Astrocyte of the hippocampus (primary cell): Measurements from ENCODE around the gene SMAD1.

Experiments
- DNase-seq: peaks from one replicate; pipeline ENCODE4 v3.0.0; 2011; ENCODE audit warnings: low read depth, low spot score

SMAD1 gene

DNA sequence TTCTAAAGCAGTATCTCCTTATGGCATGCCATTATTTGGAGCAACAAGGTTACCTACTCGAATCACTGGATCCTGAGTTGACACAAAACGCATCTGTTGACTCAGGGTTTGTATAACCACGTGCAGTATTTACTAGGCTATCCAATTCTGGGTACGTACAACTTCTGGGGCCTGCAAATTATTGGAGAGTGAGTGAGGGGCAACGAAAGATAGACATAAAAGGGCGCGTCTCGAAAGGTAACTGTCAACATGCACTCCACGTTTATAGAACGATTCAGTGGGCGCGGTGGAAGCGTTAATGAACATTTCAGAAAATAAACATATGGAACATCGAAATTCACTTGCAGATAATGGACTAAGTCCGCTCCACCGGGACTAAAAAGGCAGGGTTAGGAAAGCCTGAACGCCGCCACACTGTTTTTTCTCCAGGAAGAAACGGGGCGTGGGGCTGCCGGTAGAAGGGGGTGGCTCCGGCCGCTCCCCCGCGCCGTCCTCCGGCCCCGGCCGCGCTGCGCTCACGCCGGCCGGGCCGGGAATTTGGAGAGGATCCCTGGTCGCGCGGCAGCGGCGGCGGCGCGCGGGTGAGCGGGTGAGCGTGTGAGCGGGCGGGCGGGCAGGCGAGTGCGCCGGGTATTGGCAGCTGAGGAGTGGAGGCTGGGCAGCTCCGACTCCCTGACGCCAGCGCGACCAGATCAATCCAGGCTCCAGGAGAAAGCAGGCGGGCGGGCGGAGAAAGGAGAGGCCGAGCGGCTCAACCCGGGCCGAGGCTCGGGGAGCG, at the start of gene SMAD1:
TSS of gene SMAD1 (plus strand) at position 690 of the 778 bp plus-strand sequence. CDS start 32,761 bp downstream, outside the sequence.
- peak; percentile 95 for DNase-seq

DNA sequence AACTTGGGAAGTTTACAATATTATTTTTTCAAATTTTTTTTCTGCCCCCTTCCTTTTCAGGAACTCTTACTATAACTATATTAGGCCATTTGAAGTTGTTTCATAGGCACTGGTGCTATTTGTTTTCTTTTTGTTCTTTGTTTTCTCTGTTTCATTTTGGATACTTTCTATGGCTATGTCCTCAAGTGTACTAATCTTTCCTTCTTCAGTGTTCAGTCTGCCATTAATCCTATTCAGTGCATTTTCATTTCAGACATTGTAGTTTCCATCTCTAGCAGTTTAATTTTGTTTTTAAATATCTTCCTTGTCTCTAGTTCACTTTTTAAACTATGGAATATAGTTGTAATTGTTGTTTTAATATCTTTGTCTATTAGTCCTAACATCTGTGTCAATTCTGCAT, 48.0 kb upstream of the SMAD1 start:
- DNase-seq = no peak

DNA sequence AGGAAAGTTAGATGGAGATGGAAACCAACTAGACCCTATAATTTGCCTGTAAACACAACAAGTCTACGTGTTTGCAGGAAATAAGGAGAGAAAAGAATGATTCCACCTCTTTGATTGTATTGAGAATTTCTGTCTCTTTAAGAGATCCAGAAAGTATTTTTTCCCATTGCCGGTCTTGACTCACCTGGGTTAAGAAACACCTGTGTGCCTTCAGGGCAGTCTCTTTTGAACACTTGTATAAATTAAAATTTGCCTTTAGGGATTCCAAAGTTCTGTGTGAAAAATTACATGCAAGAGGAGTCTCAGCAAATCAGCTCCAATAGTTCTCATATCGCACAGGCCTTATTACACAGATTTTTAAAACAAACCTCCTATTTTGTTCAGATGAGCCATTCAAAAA, 46.0 kb upstream of the SMAD1 start:
- DNase-seq = no peak

DNA sequence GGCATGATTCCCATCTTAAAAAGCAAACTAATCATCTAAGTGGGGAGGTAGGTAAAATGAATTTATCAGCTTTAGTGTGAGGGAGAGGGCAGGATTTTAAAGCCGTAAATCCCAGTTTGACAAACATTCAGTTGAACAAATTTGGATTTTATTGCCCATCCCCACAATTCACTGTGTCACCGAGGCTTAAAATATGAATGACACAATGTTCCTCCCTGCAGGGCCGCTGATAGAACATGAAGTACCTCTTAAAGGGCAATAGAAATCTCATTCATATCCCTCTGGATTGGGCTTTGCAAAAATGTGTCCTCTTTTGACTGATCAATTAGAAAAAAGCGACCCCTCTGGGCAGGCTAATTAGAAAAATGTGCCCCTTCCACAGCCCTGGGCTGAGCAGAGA, 45.5 kb upstream of the SMAD1 start:
- DNase-seq = no peak

DNA sequence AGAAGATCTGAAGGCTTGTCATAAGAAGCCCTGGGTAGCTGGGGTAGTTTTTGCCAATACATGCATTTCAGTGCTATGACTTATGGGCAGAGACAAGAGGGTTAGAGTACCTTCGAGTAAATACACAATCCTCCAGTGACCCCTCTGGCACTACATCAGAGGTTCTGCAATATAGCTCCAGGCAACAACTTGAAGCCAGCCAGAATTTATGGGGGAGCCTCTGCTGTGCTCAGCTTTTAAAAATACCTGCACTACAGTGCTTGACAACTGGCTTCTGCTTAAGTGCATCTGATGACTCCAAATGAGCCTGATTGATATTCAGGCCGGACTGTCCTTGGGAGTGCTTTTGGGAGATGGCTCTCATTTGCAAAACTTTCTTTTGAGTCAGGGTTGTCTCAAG, 44.9 kb upstream of the SMAD1 start:
- no peak for DNase-seq

DNA sequence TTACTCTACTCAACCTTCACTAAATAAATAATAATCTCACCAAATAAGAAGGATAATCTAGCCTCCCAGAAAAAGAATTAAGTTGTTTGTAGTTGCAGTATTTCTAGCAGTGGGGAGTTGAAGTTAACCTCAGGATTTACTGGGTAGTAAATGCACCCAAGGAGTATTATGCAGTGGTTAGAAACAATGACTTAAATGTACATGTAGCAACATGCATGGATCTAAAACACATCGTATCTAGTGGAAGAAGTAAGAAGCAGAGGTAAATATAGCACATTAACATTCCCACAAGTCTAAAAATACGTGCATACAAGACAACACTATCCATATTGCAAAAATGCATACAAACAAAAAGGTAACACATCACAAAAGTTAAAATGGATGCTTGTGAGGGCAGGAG, 44.2 kb upstream of the SMAD1 start:
- no peak for DNase-seq

DNA sequence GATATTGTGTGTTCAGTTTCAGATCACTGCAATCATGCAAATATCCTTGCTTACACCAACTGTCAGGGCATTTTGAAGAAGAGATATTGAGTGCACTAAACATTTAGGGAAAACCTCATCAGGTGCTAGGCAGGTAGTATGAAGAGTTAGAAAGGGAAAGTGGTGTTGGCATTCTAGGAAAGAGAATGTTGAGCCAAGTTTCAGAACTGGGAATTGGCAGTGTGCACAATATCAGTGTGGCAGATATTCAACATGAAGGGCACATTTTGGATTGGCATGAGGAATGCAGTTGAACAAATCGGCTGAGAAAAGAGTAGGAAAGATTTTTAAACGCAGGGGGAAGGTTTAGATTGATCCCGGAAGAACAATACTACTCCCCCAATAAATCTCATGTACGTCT, 43.4 kb upstream of the SMAD1 start:
- DNase-seq = no peak

DNA sequence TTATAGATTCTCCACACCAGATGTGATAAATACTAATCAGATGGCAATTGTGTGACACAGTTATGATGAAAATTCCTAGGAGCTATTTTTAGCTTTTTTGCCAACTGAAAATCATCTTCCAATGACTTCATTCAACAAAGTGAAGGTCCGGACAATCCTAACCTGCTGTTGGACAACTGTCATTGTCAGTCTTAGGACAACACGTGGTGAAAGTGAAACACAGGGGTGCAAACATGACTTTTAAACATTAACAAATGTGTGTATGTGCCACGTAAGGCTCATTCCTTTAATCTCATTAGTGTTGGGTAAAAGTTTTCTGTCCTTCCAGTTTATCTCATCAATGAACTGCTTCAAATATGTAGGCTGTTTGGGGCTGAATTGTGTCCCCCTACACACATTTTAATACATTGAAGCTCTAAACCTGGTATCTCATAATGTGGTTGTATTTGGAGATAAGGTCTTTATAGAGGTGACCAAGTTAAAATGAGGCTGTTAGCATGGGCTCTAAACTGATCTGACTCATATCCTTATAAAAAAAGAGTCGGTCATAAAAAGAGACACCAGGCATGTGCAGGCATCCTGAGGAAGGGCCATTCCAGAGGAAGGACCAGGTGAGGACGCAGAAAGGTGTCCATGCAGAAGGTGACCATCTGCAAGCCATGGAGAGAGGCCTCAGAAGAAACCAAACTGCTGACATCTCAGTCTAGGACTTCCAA, 41.2 kb upstream of the SMAD1 start:
- DNase-seq = no peak

DNA sequence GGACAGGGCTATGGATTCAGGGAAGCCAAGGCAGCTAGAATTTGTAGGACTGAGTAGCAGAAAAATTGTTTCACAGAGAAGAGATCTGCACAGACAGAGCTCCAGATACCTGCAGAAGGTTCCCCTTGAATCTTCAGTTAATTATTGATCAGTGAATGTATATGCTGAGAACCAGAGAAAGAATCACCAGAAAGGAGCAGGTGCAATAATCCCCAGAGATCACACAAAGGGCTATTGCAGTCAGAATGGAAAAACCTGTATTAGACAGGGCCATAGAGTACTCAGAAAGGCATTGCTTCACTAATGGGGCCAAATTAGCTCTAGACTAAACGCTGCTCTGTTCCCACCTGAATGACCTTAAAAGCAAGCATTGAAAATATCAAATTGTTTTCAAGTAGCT, 35.5 kb upstream of the SMAD1 start:
- DNase-seq = no peak

DNA sequence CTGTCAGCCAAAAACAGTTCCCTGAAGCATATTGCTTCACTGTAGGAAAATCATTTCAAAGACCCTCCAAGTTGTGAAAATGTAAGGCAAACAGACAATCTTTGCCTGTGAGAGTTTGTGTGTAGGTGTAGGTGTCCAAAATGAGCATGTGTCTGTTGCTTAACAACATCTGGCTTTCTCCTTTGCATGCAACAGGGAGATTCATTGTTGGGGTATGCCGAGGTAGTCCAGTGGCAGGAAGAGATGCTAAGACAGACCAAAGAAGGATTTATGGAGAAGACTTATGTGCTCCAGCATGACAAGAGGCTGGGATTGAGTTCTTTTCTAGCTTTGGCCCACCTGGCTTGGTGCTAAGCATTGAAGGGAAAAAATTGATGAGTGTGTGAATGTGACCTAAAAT, 29.8 kb upstream of the SMAD1 start:
- DNase-seq = no peak

DNA sequence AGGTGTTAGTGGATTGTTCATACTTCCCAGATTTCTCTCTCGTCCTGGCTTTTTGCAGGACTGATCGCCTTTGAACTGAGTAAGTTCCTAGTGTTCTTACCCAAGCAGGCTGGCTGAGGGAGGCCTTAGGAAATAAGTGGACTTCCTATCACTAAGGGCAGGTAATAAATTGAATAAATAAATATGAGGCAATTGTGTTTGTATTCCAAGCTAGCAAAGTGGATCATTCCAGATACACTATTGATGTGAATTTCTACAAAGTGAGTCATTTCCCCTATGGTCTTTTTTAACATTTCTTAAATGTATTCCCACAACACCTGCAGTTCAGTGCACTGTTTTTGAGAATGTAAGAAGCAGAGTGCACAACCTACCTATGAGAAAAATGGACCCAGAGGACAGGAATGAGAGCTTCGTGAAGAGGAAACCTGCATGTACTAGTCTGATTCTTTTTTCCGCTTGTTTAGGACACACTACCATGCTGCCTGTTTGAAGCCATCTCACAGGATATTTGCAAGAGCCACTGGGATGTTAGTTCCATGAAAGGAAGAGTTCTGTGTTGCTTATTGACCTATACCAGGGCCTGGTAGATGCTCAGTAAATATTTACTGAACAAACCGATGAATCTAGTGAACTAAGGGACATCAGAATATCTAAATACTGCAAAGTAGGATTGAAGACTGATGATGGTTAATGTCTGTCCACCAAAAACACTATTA, 29.0 kb upstream of the SMAD1 start:
- DNase-seq = no peak

DNA sequence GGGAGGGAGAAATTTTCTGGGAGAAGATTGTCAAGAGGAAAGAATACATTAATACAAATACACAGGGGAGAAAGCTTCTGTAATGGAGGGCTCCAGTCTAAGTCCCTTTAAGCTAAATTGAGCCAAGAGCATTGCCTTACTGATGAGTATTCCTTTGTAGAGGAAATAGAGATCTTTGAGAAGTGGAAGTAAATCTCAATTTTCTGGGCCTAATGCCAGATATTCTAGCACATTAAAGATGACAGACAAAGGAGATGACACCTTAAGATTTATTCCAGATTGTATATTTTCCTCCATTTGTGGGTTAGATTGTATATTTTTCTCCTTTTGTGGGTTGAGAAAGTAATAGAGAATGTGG, 28.5 kb upstream of the SMAD1 start:
- DNase-seq = no peak

DNA sequence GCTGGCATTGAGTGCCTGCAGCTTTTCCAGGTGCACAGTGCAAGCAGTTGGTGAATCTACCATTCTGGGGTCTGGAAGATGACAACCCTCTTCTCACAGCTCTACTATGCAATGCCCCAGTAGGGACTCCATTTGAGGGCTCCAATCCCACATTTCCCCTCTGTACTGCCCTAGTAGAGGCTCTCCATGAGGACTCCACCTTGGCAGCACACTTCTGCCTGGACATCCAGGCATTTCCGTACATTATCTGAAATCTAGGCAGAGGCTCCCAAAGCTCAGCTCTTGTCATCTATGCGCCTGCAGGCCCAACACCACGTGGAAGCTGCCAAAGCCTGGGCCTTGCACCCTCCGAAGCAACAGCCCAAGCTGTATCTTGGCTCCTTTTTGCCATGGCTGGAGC, 8.4 kb upstream of the SMAD1 start:
- no peak for DNase-seq

DNA sequence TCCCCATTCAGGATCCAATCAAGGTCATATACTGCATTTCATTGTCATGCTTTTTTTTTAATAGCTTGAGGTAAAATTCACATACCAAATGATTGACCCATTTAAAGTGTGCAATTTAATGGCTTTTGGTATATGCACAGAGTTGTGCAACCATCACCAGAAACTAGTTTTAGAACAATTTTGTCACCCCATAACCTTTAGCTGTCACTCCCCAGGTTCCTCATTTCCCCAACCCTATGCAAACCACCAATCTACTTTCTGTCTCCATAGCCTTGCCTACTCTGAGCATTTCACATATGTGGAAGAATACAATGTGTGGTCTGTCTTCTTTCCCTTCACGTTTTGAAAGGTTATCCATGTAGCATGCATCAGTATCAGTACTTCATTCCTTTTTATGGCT, 1.4 kb upstream of the SMAD1 start:
- DNase-seq = no peak

DNA sequence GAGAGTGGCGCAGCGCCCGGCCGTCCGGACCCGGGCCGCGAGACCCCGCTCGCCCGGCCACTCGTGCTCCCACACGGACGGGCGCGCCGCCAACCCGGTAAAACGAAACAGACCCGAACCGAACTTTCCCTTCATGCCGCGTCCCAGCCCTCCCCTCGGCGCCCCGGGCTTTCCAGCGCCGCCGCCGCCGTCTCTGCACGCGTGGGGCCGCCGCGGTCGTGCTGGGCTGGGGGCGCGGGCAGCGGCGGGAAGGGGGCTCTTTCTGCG, 222 bp downstream of the SMAD1 start:
- no peak for DNase-seq

DNA sequence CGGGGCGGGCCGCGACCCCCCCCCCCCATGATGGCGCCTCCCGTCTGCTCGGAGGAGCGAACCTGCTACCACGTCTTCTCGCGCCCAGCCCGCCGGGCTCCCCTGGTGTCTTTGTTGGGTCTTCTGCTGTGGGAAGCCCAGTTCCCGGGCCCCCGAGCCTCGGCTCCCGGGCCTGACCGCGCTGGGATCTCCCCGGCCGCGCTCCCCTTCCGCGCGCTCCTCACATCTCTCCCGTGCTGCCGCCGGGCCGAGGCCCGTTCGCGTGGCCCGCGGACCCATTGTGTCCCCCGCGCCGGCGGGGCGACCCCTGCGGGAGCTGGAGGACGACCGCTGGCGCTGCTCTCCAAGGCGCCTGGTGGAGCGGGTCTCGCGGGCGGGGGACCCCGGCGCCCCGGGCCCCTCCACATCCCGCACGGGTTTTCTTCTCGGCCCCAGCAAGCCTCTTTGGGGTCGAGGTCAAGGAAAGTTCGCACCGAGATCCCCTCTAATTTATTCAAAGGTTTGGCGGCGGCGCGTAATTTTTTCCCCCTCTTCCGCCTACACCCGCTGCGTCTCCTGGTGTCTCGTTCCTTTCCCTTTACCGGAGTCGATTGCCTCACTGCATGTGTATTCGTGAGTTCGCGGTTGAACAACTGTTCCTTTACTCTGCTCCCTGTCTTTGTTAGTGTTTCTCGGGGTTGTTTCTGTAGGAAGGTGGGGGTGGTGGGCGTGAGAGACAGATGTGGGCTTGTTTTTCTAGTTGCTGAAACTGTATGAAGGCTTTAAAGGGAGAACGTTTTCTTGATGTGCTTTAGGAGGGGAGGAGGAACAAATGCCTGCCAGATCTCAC, 770 bp downstream of the SMAD1 start:
- DNase-seq = peak; percentile 84

DNA sequence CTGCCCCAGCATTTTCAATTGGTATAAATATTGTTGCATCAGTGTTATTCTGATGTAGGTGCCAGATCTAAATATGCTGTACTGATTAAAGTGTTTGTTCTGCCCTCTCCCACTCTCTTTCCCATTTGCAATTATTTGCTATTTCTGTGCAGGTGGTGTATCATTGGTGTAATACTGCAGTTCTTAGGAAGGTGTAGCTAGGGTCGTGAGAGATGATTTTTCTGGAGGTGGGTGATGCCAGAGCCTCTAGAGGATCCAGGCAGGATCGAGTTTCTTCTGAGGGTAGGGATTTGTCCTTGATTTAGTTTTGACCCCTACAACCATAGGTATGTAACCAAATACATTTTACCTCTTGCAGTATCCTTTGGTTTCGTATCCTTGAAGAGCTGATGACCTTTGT, 1.9 kb downstream of the SMAD1 start:
- peak; percentile 26 for DNase-seq

DNA sequence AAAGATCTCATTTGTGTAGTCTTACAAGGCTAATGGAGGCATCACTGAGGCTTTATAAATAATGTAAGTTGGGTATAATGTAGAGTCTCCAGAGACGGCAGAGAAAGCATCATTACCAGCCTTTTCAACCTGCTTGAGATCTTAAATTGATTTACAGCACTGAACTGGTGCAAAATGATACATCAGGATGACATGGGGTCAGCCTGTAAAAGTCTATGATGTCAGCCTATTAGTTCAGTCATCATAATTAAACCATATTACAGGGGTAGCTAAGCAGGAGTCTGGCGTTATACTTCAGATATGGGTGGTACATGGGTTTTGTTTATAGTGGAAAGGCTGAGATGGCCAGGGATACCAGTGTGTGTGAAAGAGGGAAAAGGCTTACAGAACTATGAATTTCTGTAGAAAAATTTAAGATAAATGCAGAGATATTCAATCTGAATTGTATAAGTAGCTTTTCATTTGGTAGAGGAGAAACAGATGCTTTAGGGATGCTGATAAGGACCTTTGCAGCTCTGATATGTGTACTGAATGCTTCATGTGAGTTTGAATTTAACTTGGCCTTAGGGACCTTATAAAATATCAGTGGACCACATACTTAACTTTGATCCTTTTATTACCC, 2.7 kb downstream of the SMAD1 start:
- peak; percentile 10 for DNase-seq

DNA sequence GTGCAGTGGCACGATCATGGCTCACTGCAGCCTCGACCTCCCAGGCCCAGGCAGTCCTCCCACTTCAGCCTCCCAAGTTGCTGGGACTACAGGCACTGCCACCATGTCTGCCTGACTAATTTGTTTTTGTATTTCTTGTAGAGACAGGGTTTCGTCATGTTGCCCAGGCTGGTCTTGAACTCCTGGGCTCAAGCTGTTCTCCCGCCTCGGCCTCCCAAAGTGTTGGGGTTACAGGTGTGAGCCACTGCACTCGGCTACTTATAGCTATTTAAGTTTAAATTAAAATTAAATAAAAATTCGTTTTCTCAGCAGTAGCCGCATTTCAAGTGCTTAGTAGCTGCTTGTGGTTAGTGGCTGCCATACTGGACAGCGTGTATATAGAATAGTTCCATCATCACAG, 3.5 kb downstream of the SMAD1 start:
- no peak for DNase-seq

DNA sequence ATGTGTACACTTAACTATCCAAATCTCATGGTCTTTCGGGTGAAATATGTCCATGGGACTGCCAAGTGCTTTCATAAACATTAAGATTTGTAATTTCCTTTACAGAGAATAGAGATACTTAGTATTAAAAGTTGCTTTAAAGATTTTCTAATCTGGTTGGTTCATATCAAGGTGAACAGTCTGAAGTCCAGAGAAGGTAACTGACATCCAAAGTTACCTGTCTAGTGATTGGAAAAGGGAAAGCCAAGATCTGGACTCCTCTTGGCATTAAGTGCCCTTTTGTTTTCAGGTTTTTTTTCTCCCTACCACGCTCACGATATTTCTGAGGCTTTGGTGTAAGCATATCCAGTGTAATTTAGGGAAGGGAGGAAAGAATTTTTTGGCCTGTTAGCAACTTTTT, 5.0 kb downstream of the SMAD1 start:
- no peak for DNase-seq

DNA sequence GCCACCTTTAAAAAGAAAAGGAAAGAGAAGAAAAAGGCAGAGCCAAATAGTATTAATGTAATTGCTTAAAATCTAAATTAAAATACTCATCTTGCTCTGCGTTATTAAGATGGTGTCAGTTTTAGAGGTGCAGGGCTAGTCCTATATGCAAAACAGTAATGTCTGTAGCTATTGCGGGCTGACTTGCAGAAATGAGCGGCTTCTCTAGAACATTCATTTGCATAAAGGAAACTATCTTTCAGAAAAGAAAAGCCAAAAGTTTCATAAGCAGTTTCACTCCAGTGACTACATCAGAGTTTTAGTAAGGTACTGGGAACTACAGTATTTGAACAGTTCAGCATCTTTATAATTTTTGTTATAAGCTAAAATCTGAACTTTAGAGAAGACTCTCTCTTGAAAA, 6.0 kb downstream of the SMAD1 start:
- DNase-seq = no peak

DNA sequence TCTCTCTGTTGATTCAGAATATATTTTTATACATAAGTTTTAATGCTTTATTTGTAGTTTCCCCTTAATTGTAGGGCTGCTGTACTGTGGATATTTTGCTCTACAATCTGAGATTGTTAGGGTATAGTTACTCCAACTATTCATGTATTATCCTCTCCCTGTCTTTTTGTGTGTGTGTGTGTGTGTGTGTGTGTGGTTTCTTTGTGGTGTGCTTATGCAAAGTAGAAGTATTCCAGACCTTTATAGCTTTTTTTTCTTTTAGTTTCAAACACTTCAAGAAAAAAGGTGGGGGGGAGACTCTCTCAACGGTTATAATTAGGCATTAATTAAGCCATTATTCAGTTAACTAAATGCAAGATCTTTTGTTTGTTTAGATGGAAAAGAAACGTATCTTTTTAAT, 6.7 kb downstream of the SMAD1 start:
- DNase-seq = peak; percentile 23
